A549 (cell line): ENCODE measurements around the gene QRICH1.

ENCODE experiments used
- CEBPB ChIP-seq, 2 experiments: fragments of >200 bp in 1 of 2; sonication (Bioruptor Twin) in 1 of 2; formaldehyde crosslinking in 1 of 2; IDR thresholded peaks; 2 replicates each; pipeline ENCODE4 v1.6.1; 2012 to 2016
- EHMT2 ChIP-seq: fragments of 200-600 bp; sonication (generic); IDR thresholded peaks from 2 replicates; pipeline ENCODE4 v1.6.1; 2016; ENCODE audit warnings: antibody characterized with exemption, low read depth, mild to moderate bottlenecking, moderate library complexity
- JUNB ChIP-seq: fragments of >200 bp; sonication (Bioruptor Twin); formaldehyde crosslinking; IDR thresholded peaks from 2 replicates; pipeline ENCODE4 v1.6.1; 2016
- MAZ ChIP-seq: fragments of 150-350 bp; IDR thresholded peaks from 2 replicates; pipeline ENCODE4 v1.6.1; 2014; ENCODE audit warnings: antibody characterized with exemption, low read depth, low read length, borderline replicate concordance
- POLR2AphosphoS2 ChIP-seq: conservative IDR thresholded peaks from 2 replicates; pipeline ENCODE4 v1.6.1; 2012; ENCODE audit warnings: low read length, improper control_type of control experiment, inconsistent platforms
- TFCP2L1 ChIP-seq: fragments of 250-450 bp; sonication (Bioruptor Pico); IDR thresholded peaks from 2 replicates; pipeline ENCODE4 v1.5.0; 2021; ENCODE audit warnings: mild to moderate bottlenecking
- TF ChIP-seq, protein P1 (sequence below): fragments of >200 bp; sonication (Bioruptor Twin); formaldehyde crosslinking; IDR thresholded peaks from 3 replicates; pipeline ENCODE4 v1.5.1; 2016

DNA sequence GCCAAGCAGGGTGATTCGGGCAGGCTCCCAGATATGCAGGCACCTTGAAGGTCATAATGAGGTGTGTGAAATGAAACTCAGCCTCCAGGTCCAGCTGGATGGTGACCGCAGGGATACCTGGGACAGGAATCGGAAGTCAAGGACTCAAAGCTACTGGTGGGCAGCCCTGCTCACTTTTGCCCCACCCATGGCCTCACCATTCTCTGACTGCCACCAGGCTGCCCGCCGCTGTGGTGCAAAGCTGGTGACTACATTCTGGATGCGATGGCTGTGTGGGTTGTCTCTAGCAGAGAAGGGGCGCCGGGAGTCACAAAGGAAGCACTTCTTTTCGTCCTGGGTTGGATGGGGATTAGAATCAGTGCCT is 38.2 kb upstream of the QRICH1 start:
- TF ChIP-seq, protein P1, sequence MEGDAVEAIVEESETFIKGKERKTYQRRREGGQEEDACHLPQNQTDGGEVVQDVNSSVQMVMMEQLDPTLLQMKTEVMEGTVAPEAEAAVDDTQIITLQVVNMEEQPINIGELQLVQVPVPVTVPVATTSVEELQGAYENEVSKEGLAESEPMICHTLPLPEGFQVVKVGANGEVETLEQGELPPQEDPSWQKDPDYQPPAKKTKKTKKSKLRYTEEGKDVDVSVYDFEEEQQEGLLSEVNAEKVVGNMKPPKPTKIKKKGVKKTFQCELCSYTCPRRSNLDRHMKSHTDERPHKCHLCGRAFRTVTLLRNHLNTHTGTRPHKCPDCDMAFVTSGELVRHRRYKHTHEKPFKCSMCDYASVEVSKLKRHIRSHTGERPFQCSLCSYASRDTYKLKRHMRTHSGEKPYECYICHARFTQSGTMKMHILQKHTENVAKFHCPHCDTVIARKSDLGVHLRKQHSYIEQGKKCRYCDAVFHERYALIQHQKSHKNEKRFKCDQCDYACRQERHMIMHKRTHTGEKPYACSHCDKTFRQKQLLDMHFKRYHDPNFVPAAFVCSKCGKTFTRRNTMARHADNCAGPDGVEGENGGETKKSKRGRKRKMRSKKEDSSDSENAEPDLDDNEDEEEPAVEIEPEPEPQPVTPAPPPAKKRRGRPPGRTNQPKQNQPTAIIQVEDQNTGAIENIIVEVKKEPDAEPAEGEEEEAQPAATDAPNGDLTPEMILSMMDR: no peak
- TF ChIP-seq POLR2AphosphoS2: no peak
- TF ChIP-seq MAZ: no peak
- TF ChIP-seq CEBPB (IDR thresholded peaks at IDR 0.05): no peak
- TF ChIP-seq TFCP2L1 (CRISPR knock-in tag): no peak
- no peak for TF ChIP-seq JUNB
- no peak for TF ChIP-seq EHMT2
